Femur (tissue), 1 donor: Measurements from ENCODE around the gene GRIK4.
"Not testable (repeated sequence)": the region's sequence is repeated elsewhere in the genome, so short reads cannot be mapped to it uniquely, and the experiment has no call there.

Experiments
- DNase-seq: peaks from one replicate; pipeline ENCODE4 v3.0.0-alpha.2; 2017

Gene GRIK4

GRCh38 chr11:120978701-120979100 lies 467.2 kb downstream of the GRIK4 start:
- DNase-seq, result no peak

GRCh38 chr11:120985718-120986569 lies 474.4 kb downstream of the GRIK4 start:
- DNase-seq, result peak; percentile 71

- DNase-seq, result no peak
Observed at GRCh38 chr11:120988603-120989002, 477.1 kb downstream of the GRIK4 start.

- DNase-seq, result no peak
Observed at GRCh38 chr11:120991830-120992686, 480.5 kb downstream of the GRIK4 start.

- no peak for DNase-seq
Observed at GRCh38 chr11:120994091-120994859, 482.7 kb downstream of the GRIK4 start.

GRCh38 chr11:120995184-120995583 lies 483.6 kb downstream of the GRIK4 start:
- DNase-seq, result no peak

GRCh38 chr11:120996973-120997372 lies 485.4 kb downstream of the GRIK4 start:
- no peak for DNase-seq

- DNase-seq, result no peak
Observed at GRCh38 chr11:120998581-120998980, 487.0 kb downstream of the GRIK4 start.

GRCh38 chr11:121004206-121004840 lies 492.8 kb downstream of the GRIK4 start:
- DNase-seq, result no peak

GRCh38 chr11:121006922-121007321 lies 495.4 kb downstream of the GRIK4 start:
- DNase-seq, result no peak

GRCh38 chr11:121008551-121008950 lies 497.0 kb downstream of the GRIK4 start:
- no peak for DNase-seq

GRCh38 chr11:121012091-121012490 lies 500.5 kb downstream of the GRIK4 start:
- no peak for DNase-seq

GRCh38 chr11:121018746-121019145 lies 507.2 kb downstream of the GRIK4 start:
- DNase-seq, result no peak

- DNase-seq, result not testable (repeated sequence)
Observed at GRCh38 chr11:121021718-121022117, 510.2 kb downstream of the GRIK4 start.

- DNase-seq, result peak; percentile 93
Observed at GRCh38 chr11:121023848-121024751, 512.6 kb downstream of the GRIK4 start, which contains the start of gene TBCEL. TBCEL (plus strand) TSS chr11:121024102; CDS start chr11:121045691, 21,589 bp downstream.

- no peak for DNase-seq
Observed at GRCh38 chr11:121024989-121025388, 513.4 kb downstream of the GRIK4 start.

GRCh38 chr11:121029153-121029552 lies 517.6 kb downstream of the GRIK4 start:
- DNase-seq, result no peak

- DNase-seq, result no peak
Observed at GRCh38 chr11:121029813-121030445, 518.4 kb downstream of the GRIK4 start.

- DNase-seq, result no peak
Observed at GRCh38 chr11:121031167-121031566, 519.6 kb downstream of the GRIK4 start.

- not testable (repeated sequence) for DNase-seq
Observed at GRCh38 chr11:121031648-121032047, 520.1 kb downstream of the GRIK4 start.

- DNase-seq, result no peak
Observed at GRCh38 chr11:121032546-121032945, 521.0 kb downstream of the GRIK4 start.
